ENCODE data around the gene CSTPP1.

- no peak for TF ChIP-seq CTCF (IDR thresholded peaks at IDR 0.05; ENCODE audit: extremely low read depth in 1 of 2, insufficient read depth in 1 of 2, low read depth in 1 of 2, low read length in 2 of 2)
- no peak for TF ChIP-seq POLR2A (IDR thresholded peaks at IDR 0.05; ENCODE audit: low read depth, low read length)
- TF ChIP-seq POLR2AphosphoS5 (IDR thresholded peaks at IDR 0.05; ENCODE audit: insufficient read depth, low read depth, low read length): no peak
- TF ChIP-seq FOS (IDR thresholded peaks at IDR 0.05; ENCODE audit: borderline replicate concordance, insufficient read depth, low read length): no peak
- no peak for TF ChIP-seq EZH2 (IDR thresholded peaks at IDR 0.05; ENCODE audit: borderline replicate concordance, low read depth, low read length, severe bottlenecking)
- no peak for TF ChIP-seq JUN (IDR thresholded peaks at IDR 0.05; ENCODE audit: borderline replicate concordance, insufficient read depth, insufficient read length, low read depth)
Measured at GRCh38 chr11:46903846-46904245, 32.7 kb upstream of the CSTPP1 start.

Measured in endothelial cell of umbilical vein (primary cell).